SU-DHL-6 (cell line): ENCODE results near the gene CACTIN.

Experiments used
- EZH2phosphoT487 ChIP-seq: fragments of 200-600 bp; sonication (generic), shearing (Covaris generic); conservative IDR thresholded peaks from 2 replicates; pipeline ENCODE4 v1.6.1; 2018; ENCODE audit warnings: mild to moderate bottlenecking, antibody characterized with exemption, low read length, moderate library complexity, mixed read lengths
- TF ChIP-seq, protein P1 (sequence below): fragments of 200-600 bp; sonication (generic); IDR thresholded peaks from one replicate; pipeline ENCODE4 v1.5.1; 2017; ENCODE audit warnings: antibody characterized with exemption, mild to moderate bottlenecking, low read length, moderate library complexity; ENCODE audit not compliant: insufficient read depth, poor library complexity, severe bottlenecking

DNA sequence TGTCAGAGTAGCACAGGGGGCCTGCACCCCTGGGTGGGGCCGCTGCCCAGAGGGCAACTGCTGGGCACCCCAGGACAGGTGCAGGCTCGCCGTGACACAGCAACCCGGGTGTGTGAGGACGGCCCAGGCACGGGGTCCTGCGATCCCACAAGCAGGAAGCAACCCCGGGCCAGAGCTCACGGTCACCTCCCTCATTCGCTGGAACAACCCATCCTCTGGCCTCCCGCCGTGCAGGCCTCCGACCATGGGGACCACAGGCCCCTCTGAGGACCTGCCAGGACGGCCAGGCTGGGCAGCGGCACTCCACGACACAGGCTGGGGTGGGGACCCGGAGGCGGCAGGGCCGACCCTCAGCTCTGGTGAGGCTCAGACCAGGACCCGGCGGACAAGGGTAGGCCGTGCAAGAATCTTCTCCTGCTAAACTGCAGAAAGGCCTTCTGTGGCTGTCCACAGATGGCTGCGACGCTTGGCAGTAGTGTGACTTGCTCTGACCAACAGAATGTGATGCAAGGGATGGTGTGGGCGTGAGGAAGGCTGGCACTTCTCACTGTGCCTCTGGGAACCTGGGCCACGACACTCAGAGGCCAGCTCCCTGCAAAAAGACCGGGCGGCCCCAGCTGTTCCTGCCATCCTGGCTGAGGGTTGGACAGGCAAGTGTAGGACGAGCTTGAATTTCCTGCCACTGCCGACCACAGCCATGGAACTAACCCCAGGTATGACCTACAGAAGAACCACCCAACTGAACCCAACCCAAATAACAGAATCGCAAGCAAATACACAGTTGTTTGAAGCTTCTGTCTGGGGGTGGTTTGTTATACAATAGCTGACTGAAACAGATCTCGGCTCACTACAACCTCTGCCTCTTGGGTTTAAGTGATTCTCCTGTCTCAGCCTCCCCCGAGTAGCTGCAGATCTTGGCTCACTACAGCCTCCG, 47.2 kb upstream of the CACTIN start:
- TF ChIP-seq EZH2phosphoT487 = no peak
- TF ChIP-seq, protein P1, sequence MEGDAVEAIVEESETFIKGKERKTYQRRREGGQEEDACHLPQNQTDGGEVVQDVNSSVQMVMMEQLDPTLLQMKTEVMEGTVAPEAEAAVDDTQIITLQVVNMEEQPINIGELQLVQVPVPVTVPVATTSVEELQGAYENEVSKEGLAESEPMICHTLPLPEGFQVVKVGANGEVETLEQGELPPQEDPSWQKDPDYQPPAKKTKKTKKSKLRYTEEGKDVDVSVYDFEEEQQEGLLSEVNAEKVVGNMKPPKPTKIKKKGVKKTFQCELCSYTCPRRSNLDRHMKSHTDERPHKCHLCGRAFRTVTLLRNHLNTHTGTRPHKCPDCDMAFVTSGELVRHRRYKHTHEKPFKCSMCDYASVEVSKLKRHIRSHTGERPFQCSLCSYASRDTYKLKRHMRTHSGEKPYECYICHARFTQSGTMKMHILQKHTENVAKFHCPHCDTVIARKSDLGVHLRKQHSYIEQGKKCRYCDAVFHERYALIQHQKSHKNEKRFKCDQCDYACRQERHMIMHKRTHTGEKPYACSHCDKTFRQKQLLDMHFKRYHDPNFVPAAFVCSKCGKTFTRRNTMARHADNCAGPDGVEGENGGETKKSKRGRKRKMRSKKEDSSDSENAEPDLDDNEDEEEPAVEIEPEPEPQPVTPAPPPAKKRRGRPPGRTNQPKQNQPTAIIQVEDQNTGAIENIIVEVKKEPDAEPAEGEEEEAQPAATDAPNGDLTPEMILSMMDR = no peak
